K562 treated with DMSO at 1 percent for 48 hours (cell line): ENCODE measurements around the gene STYX. TPM values are rescaled to one million over a fixed set of nuclear protein-coding genes. Genes with fewer than 3 reads are reported as not detected.

Source experiments
- total RNA-seq: library from RNA; unstranded; fragments of 300-600 nt; gene quantifications from 2 replicates; pipeline ENCODE4 v1.2.3, GENCODE V29; 2022; ENCODE audit warnings: low replicate concordance; ENCODE audit errors: extremely low read depth

The STYX gene
- not detected in 2 replicates for total RNA-seq

GRCh38 chr14:52729925-52730708 lies at the start of gene STYX:
TSS of gene STYX (plus strand) at chr14:52730166. CDS start at chr14:52730475, 309 bp downstream.

GRCh38 chr14:52695481-52696091 lies 34.4 kb upstream of the STYX start, which contains the start of gene ERO1A:
TSS of gene ERO1A (minus strand) at chr14:52695558. CDS start at chr14:52695481, 77 bp downstream.

GRCh38 chr14:52706724-52707706 lies 23.0 kb upstream of the STYX start, which contains the start of gene PSMC6:
TSS of gene PSMC6 (plus strand) at chr14:52707200. CDS start at chr14:52707220, 20 bp downstream.

GRCh38 chr14:52791223-52792096 lies 61.5 kb downstream of the STYX start, which contains the start of gene GNPNAT1:
TSS of gene GNPNAT1 (minus strand) at chr14:52791607. CDS start at chr14:52784650, 6,957 bp downstream.

Other genes starting within 250 kb of the STYX start
- gene TXNDC16, start 177.7 kb upstream of the STYX start, total RNA-seq: not detected in 2 replicates
- not detected in 2 replicates for gene GPR137C, start 177.3 kb upstream of the STYX start, total RNA-seq
- not detected in 2 replicates for gene ERO1A, start 34.6 kb upstream of the STYX start, total RNA-seq
- not detected in 2 replicates for gene PSMC6, start 23.0 kb upstream of the STYX start, total RNA-seq
- not detected in 2 replicates for gene GNPNAT1, start 61.4 kb downstream of the STYX start, total RNA-seq
- gene FERMT2, start 220.9 kb downstream of the STYX start, total RNA-seq: not detected in 2 replicates